ENCODE data around the gene NLN. TPM values are rescaled to one million over a fixed set of nuclear protein-coding genes. Genes with fewer than 3 reads are reported as not detected.

Gene NLN
- total RNA-seq, 4 donors from 2014 or later = 1.6 to 16.5 (median 9.0) TPM

- DNase-seq = no peak
- WGBS, 2 donors (ENCODE audit: low coverage in 1 of 2) = 84 to 86% methylated on average over 2 of the region's 2 CpGs
- intact Hi-C loops (cut with DNase I; ENCODE audit: low total_unique reads) (no loop called here), in situ Hi-C loops (cut with MboI; ENCODE audit: low pct_ligation_motif_present in 1 of 4, low pct_unique_long_range_greater_than_20kb in 1 of 4, low sequenced_read_pairs in 3 of 4) (no loop called here)
- Histone ChIP-seq H3K4me3 (no peak overlapping the region), H3K27me3 (peaks cover 65% of the 10 kb centered on the region), H3K36me3 (no peaks in the 10 kb centered on the region), H3K9me3 (no peaks in the 10 kb centered on the region), H3K4me1 (no peaks in the 10 kb centered on the region), H3K27ac (no peak overlapping the region)
- TF ChIP-seq EP300 (IDR thresholded peaks at IDR 0.05; ENCODE audit: low read depth) (no peak), POLR2A (IDR thresholded peaks at IDR 0.05) (no peak), POLR2AphosphoS5 (IDR thresholded peaks at IDR 0.05) (no peak)
- TF ChIP-seq, protein P1, sequence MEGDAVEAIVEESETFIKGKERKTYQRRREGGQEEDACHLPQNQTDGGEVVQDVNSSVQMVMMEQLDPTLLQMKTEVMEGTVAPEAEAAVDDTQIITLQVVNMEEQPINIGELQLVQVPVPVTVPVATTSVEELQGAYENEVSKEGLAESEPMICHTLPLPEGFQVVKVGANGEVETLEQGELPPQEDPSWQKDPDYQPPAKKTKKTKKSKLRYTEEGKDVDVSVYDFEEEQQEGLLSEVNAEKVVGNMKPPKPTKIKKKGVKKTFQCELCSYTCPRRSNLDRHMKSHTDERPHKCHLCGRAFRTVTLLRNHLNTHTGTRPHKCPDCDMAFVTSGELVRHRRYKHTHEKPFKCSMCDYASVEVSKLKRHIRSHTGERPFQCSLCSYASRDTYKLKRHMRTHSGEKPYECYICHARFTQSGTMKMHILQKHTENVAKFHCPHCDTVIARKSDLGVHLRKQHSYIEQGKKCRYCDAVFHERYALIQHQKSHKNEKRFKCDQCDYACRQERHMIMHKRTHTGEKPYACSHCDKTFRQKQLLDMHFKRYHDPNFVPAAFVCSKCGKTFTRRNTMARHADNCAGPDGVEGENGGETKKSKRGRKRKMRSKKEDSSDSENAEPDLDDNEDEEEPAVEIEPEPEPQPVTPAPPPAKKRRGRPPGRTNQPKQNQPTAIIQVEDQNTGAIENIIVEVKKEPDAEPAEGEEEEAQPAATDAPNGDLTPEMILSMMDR (IDR thresholded peaks at IDR 0.05) = no peak
These were observed 132.9 kb downstream of the NLN start for GRCh38 chr5:65854925-65855324.

DNA sequence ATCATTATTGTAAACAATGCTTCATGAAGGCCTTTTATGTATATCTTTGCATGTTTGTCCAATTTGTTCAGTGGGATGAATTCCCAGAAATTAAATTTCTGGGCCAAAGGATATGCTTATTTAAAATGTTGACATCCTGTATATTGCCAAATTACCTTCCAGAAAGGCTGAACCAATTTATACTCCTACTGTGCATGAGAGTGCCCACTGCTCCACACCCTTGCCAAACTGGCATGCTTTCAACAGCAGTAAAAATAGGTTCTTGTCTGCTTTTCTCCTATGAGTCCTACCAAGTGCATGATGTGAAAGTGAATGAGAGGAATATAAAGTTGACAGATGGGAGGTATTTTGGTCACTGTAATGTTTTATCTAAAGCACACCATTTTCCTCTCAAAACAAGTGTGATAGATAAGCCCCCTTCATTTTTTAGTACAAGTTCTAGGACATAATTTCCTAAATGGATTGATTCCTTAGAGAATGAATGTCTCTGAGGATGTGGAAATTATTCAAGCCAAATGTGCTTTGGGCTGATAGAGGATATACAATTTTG is 133.8 kb downstream of the NLN start:
- no peaks in the 10 kb centered on the region for H3K36me3 ChIP-seq
- in situ Hi-C loops (cut with MboI; ENCODE audit: low pct_ligation_motif_present in 1 of 4, low pct_unique_long_range_greater_than_20kb in 1 of 4, low sequenced_read_pairs in 3 of 4) = no loop called here
- no peak for DNase-seq
- H3K9me3 ChIP-seq = no peaks in the 10 kb centered on the region
- intact Hi-C loops (cut with DNase I; ENCODE audit: low total_unique reads) = no loop called here
- H3K4me1 ChIP-seq = no peaks in the 10 kb centered on the region
- no peak overlapping the region for H3K4me3 ChIP-seq
- TF ChIP-seq, protein P1 (IDR thresholded peaks at IDR 0.05) = no peak
- TF ChIP-seq EP300 (IDR thresholded peaks at IDR 0.05; ENCODE audit: low read depth) (no peak), POLR2AphosphoS5 (IDR thresholded peaks at IDR 0.05) (no peak), POLR2A (IDR thresholded peaks at IDR 0.05) (no peak)
- H3K27ac ChIP-seq = no peak overlapping the region
- peaks cover 73% of the 10 kb centered on the region for H3K27me3 ChIP-seq

DNA sequence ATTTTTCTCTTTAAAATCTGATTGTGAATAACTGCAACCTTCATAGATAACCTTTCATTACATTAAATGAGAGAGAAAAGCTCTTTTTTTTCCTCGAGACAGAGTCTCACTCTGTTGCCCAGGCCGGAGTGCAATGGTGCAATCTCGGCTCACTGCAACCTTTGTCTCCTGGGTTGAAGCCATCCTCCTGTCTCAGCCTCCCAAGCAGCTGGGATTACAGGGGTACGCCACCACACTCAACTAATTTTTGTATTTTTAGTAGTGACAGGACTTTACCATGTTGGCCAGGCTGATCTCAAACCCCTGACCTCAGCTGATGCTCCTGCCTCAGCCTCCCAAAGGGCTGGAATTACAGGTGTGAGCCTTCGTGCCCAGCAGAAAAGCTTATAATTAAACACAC is 134.5 kb downstream of the NLN start:
- in situ Hi-C loops (cut with MboI; ENCODE audit: low pct_ligation_motif_present in 1 of 4, low pct_unique_long_range_greater_than_20kb in 1 of 4, low sequenced_read_pairs in 3 of 4) = no loop called here

DNA sequence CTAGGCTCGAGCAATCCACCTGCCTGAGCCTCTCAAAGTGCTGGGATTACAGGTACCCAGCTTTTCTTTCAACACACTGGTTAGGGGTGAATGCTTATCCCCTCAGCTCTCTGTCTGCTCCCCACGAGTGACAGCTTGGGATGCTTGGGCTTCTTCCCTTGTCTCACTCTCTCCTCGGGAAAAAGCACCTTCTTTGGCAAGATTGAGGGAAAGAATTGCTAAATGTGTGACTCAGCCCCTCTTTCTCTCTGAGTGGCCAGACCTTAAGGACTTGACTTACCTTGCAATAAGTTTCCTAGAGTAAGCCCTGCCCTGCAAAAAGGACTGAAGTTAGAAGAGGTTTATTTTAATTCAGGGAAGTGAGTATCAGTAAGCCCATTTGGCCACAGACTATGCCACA is 136.3 kb downstream of the NLN start:
- intact Hi-C loops (cut with DNase I; ENCODE audit: low total_unique reads) (no loop called here), in situ Hi-C loops (cut with MboI; ENCODE audit: low pct_ligation_motif_present in 1 of 4, low pct_unique_long_range_greater_than_20kb in 1 of 4, low sequenced_read_pairs in 3 of 4) (no loop called here)
- no peaks in the 10 kb centered on the region for H3K9me3 ChIP-seq
- H3K27ac ChIP-seq = no peak overlapping the region
- DNase-seq = no peak
- H3K4me1 ChIP-seq = no peaks in the 10 kb centered on the region
- TF ChIP-seq, protein P1 (IDR thresholded peaks at IDR 0.05) = no peak
- no peak for TF ChIP-seq POLR2A (IDR thresholded peaks at IDR 0.05)
- TF ChIP-seq EP300 (IDR thresholded peaks at IDR 0.05; ENCODE audit: low read depth) = no peak
- TF ChIP-seq POLR2AphosphoS5 (IDR thresholded peaks at IDR 0.05) = no peak
- H3K36me3 ChIP-seq = no peaks in the 10 kb centered on the region
- peaks cover 84% of the 10 kb centered on the region for H3K27me3 ChIP-seq
- 48 to 71% methylated on average over 1 to 3 of the region's 3 CpGs for WGBS, 2 donors (ENCODE audit: low coverage in 1 of 2)
- H3K4me3 ChIP-seq = no peak overlapping the region

More for the DNA sequence above, 134.5 kb downstream of the NLN start:
- H3K27me3 ChIP-seq = peaks cover 76% of the 10 kb centered on the region
- no peaks in the 10 kb centered on the region for H3K9me3 ChIP-seq
- H3K36me3 ChIP-seq = no peaks in the 10 kb centered on the region
- H3K4me1 ChIP-seq = no peaks in the 10 kb centered on the region
- H3K4me3 ChIP-seq = no peak overlapping the region
- 81 to 89% methylated on average over 5 of the region's 5 CpGs for WGBS, 2 donors (ENCODE audit: low coverage in 1 of 2)
- no peak overlapping the region for H3K27ac ChIP-seq
- TF ChIP-seq EP300 (IDR thresholded peaks at IDR 0.05; ENCODE audit: low read depth) (no peak), POLR2A (IDR thresholded peaks at IDR 0.05) (no peak), POLR2AphosphoS5 (IDR thresholded peaks at IDR 0.05) (no peak)
- TF ChIP-seq, protein P1 (IDR thresholded peaks at IDR 0.05) = no peak
- intact Hi-C loops (cut with DNase I; ENCODE audit: low total_unique reads) = no loop called here
- DNase-seq = no peak
